GM19452 (cell line): ENCODE measurements around the gene MYOF.

ENCODE experiments used
- ATAC-seq: cut with Tn5 transposase; IDR thresholded peaks from one replicate; pipeline ENCODE4 v1.9.1; 2021; ENCODE audit not compliant: unreplicated experiment

Gene MYOF

DNA sequence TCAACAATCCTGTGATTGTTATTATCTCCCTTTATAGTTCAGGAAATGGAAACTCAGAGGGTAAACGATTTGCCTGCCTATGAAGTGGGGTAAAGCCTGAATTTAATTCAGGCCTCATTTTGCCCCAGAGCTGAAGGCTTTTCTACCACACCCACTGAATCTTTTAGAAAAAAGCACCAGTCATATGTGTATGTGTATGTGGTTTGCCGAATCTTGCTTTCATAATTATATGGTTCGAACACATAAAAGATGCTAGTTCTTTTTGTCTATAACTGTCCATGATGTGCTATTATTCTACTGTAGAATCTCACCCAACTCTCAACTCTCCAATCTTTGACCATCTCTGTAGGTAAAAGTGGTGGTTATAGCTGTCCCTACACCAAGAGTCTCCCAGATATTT, 83.6 kb downstream of the MYOF start:
- ATAC-seq = no peak

DNA sequence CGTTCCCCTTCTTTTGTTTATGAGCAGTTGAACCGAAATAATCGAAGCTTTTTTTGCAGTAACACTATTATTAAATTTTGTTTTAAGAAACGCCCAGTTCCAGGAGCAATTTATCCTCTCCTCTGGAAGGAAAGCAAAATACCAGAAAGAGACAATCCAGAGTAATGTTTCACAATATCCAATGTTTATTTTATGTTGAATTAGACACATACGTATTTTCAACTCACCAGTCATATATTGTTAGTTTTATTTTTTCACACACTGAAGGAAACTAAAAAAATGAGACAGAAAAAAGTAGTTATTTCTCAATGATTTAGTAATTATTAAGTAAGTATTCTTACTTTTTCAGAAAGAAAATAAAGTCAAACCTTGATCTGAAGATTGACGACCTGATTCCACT, 85.1 kb downstream of the MYOF start:
- no peak for ATAC-seq

DNA sequence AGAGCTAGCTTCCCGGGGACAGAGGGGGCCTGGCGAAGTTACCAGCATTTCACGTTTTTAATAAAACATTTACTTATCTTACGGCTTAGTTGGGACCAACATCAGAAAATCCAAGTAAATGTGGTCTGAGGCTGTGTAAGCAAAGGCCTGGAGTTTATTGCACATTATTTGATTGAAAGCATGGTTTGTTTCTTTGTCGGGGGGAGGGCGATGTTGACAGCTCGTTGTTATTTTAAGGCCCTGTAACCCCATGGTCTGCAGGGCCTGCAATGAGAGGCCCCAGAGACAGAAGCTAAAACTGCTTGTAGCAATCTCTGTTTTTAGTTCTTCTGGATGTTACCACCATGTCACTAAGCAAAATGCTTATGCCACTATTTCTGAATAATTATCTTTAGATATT, 88.9 kb downstream of the MYOF start:
- ATAC-seq = no peak

DNA sequence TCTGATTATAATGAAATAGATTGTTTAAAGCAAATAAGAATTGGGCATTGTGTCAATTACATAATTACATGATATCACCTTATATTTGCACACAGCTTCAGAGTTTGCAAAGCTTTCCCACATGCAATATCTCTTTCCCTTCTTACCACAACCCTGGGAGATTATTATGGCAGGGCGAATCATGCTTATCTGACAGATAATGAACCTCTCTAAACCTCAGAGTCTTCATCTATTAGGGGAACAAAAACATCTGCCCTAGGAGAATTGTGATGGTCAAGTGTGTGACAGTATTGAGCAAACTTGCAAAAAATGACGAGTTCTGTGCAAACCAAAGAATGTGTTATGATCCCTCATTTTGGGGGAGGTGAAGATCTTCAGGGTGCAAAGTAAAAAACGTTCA, 90.0 kb downstream of the MYOF start:
- no peak for ATAC-seq

DNA sequence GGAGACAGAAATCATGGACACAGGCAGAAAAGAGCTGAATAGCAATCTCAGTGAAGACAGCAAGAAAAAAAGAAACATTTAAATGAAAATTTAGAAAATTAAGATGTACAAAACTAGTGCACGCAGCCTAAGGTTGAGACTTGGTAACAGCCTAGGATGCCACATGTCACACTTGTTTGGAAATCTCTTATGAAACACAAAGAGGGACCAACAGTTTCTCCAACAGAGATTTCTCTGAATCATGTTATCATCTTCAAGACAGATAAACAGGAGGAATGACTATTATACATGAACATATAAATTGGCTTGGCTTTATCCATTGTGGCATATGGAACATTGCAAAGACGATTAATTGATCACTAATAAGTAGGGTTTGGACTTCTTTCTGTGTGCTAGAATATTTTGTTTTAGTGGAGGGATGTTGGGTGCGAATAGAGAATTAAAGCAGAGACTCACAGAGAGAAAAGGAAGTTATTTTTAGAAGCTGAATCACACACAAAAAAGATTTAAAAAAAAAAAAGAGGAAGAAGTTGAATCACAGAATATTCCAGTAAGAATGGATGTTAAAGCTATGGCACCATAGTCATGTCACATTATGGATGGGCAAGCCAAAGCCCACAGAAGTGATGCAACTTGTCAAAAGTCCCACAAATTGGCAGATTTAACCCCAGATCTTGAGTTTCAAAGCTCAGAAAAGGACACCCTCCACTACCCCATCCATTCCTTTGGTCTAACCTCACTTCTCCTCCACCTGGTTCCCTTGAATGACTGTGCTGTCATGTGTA, 91.6 kb downstream of the MYOF start:
- no peak for ATAC-seq

DNA sequence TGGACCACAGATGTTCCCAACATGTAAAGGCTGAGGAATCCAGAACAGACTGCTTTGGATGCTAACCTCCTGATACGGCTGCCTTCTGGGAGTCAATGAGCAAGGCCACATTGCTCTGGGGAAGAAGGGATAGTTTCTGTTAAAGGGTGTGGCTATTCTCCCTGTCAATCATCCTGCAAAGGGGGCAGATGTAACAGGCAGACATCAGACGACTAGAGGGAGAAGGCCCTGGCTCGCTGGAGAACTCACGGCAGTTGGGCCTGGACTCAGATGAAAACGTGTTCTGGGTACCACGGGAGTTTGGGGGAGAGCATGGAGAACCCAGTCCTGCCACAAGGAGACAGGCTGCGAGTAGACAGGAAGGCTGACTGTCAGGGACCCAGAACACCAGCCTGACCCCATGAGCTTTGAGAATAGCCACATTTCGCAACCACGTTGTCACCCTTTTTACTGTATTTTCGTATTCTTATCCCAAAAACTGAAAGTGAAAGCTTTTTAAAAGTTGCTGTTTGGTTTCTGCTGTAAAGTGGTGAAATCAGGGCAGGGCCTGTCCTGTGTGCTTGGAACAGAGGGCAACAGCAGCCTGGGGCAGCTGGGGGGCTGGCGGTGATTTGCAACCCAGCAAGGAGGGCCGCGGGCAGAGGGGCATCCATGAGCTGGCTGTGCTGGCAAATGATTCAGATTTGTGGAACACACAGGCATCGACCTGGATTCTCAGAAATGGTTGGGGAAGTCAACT, 95.3 kb downstream of the MYOF start:
- ATAC-seq = no peak

DNA sequence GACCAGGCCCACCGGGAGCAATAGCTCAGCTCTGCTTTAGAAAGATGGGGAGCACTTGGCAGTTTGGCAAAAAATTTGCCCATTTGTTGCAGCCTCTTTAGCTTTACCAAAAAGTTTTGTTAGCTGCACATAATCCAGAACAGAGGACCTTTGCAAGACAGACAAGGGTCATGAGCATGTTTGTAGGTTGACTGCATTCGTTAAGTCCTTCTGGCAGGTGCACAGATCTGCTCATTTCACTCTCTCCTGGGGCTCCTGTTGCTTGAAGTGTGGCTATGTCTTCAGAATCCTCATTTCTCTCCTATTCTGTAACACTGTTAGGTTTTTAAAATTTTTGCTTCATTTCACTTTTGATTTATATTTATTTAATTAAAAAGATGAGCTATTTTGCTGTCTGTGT, 96.8 kb downstream of the MYOF start:
- no peak for ATAC-seq

DNA sequence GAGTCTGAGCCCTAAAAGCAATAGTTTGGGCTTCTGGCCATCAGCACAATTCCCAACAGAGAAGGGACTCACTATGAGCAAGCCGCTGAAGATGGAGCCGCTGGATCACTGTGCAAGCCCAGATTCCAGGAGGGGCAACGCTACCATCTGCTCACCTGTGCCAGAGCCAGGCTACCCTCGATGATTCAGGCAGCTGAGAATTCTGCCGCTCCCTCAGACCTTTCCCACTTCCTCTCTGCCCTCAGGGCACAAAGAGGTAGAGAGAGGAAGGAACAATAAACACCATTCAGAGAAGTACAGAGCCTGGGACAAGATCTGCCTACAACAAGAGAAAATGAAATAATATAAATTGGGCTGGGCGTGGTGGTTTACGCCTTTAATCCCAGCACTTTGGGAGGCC, 98.1 kb downstream of the MYOF start:
- ATAC-seq = no peak

DNA sequence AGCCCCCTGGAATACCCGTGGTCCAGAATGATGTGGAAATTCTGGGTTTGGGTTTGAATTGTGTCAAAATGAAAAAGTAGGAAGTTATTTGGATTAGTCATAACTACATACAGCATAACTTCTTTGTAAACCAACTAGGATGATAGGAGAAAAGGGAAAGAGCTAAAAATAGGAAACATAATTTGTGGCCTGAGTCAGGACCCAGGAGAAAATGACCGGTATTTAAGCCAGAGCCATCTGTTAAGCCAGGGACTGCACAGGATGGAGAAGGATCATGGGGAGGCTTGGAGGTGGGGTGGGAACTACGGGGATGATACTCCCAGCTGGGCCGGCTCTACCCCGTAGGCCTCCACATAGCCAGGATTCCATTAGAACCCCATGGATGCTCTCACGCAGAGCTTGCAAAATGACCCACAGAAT, 98.6 kb downstream of the MYOF start:
- ATAC-seq = no peak

DNA sequence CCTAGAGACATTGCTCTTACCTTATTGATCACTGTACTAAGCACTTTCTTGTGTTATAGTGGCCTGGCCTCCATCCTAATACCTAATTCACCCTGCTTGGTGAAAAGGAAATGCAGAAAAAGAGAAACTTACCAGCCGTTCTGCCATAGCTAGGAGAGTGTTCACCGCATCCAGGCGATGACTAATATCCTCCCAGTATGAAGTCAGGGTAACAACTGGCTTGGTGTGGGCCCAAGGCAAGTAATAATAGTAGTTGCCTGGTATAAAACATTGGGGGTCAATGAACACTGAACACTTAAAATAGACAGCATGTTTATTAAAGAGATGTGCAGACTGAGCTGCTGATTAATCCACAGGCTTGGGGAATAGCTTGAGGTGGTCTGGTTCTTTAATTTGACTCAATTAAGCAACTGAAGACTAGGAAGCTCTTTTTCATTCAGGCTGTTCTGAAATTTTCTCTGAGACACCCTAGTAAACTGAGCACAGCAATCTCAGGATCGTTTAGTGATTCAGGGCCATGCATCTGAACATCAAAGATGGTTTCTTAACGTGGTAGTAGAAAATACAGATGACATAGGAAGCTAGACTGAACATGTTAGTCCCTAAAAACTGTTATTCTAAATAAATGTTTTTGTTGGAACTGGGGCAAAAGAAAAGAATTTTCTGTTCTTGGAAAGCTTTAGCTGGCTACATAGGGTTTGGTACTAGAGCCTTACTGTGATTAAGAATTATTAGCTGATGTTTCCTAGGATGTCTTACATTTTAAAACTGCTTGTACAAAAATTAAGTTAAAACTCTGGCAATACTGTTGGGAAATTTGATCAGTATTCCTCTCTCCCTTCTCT, 102.2 kb downstream of the MYOF start:
- ATAC-seq = no peak

DNA sequence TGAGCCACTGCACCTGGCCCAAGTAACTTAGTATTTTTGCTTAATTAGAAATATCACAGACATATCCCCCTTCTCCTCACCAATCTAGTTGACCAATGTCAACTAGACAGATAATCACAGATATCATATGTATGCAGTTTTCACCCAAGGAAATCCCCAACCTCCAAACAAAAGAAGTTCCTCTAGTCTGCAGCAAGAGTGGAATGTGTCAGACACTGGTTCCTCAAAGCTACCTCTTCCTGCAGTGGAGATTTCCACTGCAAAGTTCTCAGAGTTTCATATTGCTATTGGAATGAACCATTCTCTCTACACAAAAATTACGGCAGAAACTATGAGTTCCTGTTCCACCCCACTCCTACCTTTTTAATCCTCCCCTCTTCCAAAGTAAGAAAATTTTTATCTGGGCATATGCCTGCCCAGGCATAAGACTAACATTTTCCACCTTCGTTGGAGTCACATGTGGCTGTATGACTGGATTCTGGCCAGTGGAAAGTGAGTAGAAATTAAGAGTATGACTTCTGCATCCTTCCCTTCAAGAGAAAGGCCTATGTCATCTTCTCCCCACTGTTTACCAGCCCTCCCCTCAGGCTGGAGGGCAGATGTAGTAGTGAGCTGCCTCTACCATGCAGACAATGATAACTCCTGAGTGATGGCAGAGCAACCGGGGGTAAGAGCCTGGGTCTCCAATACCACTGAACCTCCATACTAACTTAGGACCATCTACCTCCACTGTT, 103.0 kb downstream of the MYOF start:
- ATAC-seq = no peak

DNA sequence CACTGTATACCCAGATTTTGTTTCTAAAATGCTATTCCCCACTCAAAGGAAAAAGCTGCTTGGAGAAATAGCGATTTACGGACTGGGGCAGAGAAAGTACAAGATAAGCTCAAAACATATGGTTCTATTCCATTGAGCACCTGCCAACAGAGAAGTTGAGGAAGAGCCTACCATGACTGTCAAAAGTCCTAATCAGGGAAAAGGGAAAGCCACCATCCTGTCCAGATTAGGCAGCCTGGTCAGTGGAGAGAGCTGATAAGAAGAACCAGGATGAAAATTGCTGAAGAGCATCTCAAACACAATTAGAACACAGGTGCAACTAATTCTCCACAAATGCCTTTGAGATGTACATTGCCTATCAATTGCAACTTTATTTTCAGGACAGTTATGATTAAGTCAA, 104.1 kb downstream of the MYOF start:
- no peak for ATAC-seq

DNA sequence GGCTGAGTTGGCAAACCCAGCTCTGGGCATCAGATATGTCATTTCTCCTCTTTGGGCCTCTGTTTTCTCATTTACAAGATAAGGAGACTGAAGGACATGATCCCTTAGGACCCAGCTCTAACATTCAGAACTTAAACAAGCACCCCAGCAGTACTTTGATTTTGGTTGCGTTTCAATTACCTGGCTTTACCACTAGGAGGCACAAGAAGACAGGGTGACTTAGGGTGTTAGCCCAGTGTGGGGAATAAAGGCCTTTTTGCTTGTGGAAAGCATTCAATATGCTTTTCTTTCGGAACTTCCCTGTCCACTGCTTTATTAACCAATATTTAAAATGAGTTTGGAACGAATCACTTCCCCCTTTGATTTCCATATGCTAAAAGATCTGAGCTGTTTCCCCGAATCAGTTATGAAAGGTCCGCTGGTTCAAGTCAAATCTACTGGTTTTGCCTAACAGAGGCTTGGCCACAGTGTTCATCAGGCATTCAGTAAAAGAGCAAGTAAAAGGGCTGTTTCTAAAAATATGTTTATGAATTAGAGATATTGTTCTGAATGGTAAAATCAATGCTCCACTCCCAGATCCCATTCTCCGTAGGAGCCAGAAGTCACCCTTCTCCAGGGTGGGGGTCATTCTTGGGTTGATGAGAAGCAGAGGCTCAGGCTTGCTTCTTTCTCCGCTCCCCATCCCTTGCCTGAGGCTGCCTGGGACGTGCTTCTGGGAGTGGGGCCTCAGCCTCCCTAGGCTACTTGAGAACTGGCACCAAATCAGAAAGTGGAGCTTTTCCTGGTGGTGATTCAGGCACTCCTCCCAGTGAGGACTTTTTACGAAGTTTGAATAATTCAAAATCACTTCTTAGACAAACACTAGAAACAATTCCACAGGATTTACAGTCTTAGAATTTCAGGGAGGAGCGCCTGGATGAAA, 105.5 kb downstream of the MYOF start:
- ATAC-seq = no peak

DNA sequence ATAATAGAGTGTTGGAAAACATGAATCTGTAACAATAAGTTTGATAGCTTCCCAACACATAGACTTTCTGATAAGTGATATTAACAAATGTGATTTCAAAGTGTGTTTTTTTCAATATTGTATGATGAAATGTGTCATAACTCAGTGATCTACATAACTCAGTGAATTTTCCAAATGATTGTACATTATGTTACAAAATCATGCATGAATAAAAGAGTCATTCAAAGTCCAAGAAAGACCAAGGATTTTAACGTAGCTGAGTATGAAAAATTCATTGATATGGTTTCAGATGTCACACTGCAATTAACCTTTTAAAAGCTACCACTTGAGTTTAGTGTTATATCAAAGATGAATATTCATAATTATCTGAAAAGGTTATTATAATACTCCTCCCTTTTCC, 111.2 kb downstream of the MYOF start:
- no peak for ATAC-seq

DNA sequence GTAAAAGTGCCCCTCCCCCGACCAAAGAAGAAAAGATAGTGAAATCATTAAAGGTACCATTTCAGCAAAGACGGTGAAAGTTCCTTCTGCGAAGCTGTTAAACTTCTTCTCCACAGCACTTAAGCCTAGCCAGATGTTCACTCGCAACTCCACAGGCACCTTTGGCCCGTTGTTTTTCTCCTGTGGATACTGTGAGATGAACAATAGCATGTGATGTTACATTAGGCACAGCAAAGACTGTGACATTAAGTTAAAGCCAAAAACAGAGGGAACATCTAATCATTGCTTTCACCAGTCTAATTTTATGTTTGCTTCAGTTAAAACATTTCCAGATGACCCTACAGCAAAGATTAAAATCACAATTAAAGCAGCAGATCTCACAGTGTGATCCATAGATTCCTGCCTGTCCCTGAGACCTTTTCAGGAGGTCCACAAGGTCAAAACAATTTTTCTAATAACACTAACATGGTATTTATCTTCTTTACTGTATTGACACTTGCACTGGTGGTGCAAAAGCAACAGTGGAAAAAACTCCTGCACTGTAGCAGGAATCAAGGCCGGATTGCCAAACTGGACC, 112.5 kb downstream of the MYOF start:
- no peak for ATAC-seq

DNA sequence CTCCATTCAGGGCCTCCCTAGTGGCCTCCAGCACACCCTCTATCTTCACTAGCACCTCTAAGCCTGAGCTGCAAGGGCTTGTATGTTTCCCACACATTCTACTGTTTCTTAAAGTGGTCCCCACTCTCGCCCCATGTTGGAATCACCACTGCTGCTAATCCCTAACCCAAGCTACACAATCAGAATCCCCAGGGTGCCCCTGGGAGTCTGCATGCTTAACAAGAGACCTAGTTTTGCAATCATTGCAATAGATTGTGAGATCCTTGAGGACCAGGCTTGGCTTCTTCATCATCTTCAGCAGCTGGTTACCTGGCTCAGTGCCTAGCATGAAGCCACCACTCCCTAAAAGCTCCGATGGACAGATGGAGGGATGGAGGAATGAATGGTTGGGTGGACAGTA, 113.9 kb downstream of the MYOF start:
- no peak for ATAC-seq

DNA sequence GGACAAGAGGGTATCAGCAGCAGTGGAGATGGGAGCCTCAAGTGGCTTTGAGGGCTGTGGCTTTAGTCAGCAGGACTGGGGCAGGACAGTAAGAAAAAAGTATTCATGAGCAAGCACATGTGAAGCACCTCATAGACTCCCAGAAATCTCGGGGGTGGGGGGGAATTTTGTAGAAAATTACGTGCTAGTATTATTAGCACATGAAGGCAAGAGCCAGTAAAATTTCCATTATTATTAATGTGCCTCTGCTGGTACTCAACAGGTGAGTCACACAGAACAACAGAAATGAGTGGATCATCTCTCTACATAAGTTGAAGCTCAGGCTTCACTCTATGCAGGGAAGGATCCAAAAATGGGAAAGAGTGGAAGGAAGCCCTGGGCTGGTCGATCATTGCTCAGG, 114.5 kb downstream of the MYOF start:
- ATAC-seq = no peak

DNA sequence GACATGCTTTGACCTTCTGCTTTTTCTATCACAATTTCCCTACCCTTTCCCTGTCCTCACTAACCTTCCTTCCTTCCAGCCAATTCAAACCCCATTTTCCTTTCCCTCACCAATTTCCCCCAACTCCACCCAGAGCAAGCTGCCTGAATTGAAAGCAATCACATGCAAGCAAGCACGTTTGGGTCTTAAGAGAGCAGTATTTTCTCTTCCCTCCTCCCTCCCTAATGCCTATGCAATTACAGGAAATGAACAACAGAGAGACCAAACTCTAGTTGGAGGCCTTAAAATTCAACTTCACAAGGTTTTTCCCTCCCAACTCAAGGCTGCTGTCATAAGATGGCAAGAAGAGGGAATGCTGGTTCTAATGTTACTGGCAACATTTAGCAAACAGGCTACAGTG, 117.2 kb downstream of the MYOF start:
- ATAC-seq = no peak

DNA sequence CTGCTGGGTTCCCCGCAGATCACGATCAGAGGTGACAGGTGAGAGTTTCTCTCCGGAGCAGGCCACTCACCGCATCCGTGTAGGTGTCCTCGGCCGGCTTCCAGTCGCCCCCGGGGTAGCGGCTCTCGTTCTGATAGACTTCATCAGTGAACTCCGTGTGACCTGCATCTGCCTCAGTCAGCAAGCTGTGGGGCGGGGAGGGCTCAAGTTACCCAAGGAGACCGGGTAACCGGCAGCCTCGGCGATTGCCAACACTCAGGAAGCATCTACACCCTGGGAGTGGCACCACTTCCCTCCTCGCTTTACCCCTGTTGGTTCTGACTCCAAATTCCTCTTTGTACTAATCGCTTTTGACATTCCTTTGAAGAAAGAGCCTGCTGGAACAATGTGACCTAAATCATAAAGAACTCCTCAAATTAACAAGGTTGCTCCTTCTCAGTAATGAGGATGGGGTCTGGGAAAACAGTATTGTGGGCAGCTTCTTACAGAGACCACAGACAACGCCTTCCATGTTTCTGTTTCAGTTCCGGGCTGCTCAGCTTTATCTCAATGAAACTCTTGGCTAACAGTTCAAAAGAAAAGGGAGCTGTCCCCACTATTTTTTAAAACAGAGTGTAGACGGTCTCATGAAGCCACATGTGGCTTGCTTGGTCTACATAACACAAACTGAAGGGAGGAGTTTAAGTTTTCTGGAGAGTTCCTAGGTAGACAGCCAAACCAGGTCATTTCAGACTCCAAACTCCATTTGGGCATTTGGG, 118.1 kb downstream of the MYOF start:
- ATAC-seq = no peak
